ENCODE measurements around the gene SLITRK6.

GRCh38 chr13:85797311-85797710 lies 1.9 kb downstream of the SLITRK6 start:
- TF ChIP-seq CTCF (conservative IDR thresholded peaks at IDR 0.05) (no peak), EZH2 (IDR thresholded peaks at IDR 0.05; ENCODE audit: low read depth) (no peak)
